GM18519 (cell line): ENCODE measurements around the gene ACAA1.
"Not testable (repeated sequence)": the region's sequence is repeated elsewhere in the genome, so short reads cannot be mapped to it uniquely, and the experiment has no call there.

Experiments
- ATAC-seq: cut with Tn5 transposase; IDR thresholded peaks from one replicate; pipeline ENCODE4 v1.9.1; 2021; ENCODE audit warnings: mild to moderate bottlenecking, moderate library complexity; ENCODE audit not compliant: unreplicated experiment, low FRiP score

The ACAA1 gene

DNA sequence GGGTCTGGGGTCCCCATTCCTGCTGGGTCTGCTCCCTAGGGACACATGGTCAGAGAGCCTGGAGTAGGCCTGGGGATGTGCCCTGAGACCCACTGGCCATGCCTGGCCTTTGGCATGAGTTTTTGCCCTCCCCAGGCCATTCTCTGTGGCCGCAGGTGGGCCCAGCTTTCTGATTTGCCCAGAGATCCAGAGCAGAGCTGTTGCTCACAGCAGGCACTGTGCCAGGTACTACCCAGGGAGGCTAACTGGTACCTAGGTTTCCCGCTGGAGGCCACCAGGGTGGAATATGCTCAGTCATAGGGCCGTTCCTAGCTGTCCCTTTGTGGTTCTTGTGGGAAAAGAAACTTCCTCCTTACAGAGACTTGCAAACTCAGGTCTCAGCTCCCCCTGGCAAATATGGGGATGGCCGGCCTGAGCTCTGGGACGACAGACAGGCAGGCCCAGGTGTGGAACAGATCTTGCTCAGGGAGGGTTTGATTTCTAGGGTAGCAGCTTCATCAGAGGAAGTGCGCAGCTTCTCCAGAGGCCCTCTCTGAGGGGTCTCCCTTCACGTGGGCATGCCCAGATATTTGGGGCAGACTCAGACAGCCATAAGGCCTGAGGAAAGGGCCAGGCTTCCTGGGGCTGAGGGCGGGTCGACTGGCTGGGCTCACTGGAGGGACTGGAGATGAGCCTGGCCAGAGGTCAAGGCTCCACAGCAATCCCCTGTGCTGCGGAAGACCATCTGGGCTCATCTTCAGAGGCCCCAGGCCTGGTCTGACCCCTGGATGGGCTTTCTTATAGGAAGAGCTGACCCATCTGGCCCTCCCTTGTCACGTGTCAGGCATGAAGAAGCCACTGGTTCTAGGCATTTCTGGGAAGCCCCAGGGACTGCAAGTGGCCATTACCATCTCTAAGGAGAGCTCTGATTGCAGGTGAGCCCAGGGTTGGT is 28.0 kb downstream of the ACAA1 start:
- no peak for ATAC-seq

DNA sequence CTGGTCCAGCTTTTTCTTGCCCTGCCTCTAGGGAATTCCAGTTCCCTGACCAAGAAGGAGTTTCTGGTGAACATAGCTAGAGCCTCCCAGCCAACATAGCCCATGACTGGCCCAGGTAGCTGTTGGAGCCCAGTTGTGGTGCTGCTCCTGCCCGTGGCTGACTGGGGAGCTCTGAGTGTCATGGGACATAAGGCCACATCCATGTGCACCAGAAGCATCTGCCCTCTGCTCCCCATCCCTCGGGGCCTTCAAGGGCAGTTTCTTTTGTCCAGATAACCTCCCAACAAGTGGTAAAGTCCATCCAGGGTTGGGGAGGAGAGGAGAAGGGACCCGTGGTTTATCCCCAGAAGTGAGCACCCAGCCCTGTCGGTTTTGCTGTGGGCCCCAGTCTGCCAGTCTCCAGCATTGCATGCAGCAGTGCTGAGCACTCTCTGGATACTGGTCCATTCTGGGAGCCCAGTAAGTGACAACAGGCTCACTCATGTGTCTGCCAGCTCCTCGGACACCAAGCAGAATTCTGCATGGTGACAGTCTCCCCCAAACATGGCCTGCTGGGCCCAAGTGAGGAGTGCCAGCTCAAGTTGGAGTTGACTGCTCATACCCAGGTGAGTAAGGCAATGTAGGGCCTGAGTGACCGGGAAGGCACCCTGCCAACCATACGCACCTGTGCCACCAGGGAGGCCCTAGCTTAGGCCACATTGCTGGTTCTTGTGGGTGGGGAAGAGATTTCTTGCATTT is 28.8 kb downstream of the ACAA1 start:
- no peak for ATAC-seq

DNA sequence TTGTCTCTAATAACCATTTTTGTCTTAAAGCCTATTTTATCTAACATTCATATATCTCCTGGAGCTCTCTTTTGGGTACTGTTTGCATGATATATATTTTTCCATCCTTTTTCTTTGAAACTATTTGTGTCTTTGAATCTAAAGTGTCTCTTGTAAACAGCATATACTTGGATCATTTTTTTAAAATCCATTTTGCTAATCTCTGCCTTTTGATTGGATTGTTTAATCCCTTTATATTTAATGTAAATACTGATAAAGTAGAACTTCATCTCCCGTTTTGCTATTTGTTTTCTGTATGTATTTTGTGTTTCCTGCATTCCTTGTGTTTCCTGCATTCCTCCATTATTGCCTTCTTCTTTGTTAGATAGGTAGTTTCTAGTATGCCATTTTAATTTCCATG is 31.4 kb downstream of the ACAA1 start:
- no peak for ATAC-seq

DNA sequence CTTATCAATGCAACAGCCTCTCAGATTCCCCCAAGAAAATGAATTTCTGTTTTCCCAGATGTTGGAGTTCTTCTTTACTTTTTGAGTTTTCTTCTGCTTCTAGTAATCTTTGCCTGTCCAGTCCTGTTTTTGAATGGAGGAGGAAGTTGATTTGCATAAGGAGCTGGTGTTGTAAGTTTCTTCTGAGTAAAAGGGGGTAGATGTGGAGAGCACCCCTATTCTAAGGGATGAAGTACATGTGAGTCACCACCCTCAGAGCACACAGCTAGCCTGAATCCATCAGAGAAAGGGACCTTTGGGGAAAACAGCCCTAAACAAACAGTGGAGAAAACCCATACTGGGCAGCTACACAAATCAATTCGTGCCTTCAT is 34.5 kb downstream of the ACAA1 start:
- ATAC-seq = no peak

DNA sequence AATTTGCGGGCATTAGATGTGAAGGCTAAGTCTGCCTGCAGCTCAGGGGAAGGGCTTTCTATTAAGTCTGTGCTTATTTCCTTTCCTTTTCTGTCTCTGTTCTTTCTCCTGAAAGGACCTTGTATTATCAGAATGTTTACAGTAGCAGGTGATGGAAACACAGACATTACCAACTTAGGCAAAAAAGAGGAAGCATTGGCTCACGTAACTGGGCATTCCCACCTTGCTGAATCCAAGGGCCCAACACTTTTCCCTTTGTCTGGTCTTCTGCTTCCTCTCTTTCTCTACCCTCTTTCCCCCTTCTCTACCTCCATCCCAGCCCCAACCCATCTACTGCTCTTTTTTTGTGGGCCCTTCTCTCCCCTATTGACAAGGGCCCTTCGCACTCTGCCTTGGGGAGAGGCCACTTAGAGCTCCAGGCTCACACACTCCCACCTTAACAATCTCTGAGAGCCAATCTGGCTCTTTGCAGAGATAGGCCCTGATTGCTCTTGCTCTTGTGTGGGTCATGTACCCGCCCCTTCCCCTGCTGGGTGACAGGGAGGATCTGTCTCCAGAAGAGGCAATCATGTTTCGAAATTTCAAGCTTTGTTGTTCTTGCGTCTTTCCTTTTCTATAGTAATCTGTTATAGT is 35.0 kb downstream of the ACAA1 start:
- no peak for ATAC-seq

DNA sequence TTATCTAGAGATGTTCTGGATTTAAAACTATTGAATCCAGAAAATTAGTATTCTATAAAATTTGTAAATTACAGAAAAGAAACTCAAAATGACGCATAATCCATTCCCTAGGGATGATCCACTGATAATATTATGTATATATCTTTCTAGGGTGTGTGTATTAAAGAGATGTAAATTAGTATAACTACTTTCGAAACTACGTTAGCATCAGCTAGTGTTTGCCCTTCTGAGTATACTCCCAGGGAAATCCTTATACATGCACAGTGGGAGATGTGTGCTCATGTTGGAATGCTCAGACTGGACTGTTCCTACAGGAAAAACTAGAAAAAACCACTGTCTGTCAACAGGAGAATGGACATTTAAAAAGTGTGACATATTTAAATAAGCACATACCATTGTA is 36.4 kb downstream of the ACAA1 start:
- no peak for ATAC-seq

DNA sequence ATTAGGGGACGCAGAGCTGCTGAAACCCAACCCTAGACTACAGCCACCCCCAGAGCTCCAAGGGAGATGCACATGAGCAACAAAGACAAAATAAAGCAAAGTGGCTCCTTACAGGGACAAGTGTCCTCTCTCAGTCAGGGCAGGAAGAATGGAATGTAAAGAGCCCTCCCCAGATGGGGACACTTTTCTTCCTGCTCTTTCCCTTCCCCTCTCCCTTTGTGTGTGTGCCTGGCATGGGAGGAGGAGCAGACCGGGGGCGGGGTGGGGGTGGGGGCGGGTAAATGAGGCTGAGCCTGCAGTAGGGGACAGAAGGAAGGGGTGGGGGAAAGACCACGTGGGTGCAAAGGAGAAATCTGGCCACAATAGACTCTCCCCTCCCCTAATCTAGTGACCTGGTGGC is 37.4 kb downstream of the ACAA1 start:
- no peak for ATAC-seq

DNA sequence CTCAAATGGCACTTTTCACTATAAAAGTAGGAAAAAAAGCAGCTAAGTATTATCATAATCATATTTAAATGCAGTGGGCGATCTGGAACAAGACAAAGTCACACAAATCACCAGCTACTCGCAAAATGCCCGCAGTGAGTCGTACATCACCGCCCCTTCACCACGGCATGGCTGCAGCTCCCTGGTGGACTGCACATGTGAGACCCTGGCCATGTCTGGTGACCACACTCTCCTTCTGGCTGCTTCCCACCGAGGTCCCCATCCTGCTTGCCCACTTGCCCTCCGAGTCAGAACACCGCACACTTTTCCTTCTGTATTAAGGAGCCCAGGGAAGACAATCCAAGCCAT is 38.6 kb downstream of the ACAA1 start:
- ATAC-seq = no peak

DNA sequence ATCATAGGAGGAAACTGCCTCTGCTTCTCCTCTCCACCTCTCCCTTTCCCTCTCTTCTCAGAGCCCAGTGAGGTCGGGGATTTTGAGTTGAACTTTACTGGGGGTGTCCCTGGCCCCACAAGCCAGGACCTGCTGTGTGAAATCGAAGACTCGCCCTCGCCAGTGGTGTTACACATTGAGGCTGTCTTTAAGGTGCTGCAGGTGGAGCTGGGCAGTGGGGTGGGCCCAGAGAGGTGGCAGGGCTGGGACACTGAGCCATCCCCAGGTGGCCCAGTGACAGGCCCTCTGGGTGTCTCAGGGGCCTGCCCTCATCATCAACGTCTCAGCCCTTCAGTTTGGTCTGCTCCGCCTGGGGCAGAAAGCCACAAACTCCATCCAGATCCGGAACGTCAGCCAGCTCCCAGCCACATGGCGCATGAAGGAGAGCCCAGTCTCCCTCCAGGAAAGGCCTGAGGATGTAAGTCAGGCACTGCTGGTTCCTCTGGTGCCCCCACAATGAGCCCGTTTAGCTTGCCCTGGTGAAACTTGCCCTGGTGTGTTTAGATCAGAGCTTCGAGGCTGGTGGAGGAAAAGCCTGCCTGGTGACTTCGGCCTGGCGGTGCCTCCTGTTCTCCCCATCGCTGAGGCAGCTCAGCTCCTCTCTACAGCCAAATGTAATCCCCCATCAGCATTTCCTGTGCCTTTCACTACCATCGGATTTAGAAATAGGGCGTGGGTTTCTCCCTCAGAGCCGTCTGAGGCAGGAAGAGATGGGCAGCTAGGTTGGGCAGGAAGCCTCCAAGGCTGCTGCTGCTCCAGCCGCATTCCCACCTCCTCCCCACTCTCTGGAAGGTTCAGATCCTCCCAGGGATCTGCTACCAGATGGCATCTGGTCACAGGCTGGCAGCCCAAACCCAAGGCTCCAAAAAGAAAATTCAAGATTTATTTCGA is 39.2 kb downstream of the ACAA1 start:
- ATAC-seq = no peak

DNA sequence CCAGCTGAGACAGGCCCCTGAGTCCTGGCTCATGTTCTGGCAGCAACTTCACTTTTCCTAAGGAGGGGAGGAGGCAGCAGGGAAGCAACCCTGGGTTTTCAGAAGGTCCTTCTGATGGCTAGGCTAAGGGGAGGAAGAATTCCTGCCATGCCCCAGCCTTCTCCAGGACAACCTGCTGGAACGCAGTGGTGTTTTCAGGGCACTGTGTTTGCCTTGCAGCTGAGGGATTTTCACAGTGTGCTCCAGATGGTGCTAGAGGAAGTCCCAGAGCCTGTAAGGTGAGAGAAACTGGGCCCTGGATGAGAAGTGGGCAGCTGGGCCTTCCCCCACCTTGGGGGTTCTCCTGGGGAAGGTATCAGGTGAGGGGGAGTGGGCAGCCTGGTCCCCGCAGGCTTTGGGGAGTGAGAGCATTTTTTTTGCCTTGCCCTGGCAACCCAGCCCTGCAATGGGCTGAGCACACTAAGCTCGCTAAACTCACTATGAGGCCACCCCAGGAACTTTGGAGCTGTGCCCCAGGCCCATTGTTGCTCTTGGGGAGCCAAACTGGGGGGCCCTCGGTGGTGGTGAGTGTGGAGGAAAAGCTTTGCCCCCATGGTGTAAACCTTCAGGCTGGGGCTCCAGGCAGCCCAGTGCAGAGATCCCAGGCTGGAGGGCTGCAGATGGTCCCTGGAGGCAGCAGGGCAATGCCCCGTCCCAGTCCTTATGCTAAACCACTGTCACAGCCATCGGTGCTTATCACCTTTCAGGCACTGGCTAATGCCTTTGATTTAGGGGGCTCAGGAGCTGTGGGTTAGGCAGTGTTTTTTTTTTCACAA is 41.1 kb downstream of the ACAA1 start:
- ATAC-seq = no peak

DNA sequence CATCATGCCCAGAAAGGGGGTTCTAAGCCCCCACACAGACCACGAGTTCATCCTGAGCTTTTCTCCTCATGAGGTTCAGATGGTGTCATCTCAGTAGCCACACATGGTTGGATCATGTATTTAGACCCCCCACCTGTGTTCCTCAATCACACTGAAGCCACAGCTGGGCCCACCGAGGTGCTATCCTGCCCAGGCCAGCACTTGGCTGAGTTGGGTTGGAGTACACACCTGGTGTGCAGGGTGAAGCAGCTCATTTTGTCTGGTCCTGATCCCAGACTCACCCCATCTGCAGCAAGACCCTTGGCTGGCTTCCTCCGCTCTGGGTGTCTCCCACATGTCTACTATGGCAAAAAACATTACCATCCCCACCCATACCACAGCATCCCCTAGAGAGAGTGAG is 41.9 kb downstream of the ACAA1 start:
- ATAC-seq = no peak

DNA sequence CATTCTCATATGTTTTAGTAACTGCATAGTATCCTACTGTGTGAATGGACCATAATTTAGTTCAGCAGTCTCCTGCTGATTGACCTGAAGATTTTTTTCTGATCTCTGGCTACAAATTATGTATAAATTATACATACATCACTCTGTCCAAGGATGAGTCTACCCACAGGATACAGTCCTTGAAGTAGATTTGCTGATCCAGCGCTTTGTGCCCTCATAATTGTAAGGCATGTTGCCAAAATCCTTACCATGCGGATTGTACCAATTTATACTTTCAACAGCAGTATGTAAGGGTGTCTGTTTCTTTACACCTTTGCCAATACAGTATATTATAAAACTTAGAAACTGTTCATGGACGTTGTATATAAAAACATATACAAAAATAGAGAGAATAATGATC is 46.5 kb downstream of the ACAA1 start:
- no peak for ATAC-seq

DNA sequence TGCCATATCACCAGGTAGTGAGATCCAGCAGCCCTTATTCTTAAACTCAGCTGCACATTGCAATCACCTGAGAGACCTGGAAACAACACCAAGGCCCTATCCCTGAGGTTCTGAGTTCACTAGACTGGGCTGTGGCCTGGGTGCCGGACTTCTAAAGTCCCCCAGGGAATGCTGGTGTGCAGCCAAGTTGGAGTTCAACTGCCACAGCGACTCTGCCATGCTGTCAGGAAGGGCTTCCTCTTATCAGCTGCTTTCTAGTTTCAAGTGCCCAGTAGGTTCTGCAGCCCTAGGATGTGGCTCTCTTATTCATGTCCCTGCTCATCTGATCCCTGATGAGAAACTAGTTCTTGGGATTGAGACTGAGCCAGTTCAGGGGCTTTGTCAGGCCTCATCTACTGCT is 47.8 kb downstream of the ACAA1 start:
- ATAC-seq = no peak

DNA sequence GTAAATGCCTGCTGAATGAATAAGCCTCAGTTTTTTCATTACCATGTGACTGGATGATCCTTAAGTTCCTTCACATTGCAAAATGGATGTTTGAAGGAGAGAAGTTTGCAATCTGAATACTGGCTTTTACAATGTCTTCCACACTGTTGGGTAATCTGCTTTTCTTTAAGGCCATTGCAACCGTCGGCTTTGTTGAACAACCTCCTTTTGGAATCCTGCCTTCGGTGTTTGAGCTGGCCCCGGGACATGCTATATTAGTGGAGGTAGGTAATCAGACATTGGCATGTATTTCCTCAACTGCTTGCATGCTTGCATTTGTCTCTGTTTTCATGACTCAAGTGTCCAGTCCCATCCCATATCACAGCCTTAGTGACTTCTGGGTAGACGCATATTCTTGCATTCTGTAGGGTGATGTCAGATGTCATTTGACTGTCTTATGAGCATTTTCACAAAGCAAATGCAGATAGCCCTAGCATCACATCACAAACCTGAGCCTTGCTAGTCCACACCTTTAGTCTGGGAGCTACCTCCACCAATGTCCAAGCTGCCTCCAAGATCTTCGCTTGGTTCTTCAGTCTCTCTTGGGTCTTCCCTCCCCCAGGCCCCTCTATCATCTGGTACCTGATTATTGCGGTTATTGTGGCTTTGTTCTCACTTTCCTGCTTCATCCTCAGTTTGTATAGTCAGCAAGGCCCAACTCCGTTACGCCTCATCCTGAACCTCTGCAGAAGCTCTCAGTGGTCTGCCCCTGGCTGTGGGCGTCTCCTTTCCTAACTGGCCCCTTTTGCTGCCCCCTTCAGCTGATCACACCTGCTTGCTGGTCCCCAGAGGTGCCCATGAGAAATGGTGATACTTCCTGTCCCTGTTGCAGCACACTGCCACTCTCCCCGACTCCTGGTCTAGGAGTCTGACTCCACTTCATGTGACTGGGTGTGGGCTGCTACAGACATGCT is 48.5 kb downstream of the ACAA1 start:
- ATAC-seq = no peak

DNA sequence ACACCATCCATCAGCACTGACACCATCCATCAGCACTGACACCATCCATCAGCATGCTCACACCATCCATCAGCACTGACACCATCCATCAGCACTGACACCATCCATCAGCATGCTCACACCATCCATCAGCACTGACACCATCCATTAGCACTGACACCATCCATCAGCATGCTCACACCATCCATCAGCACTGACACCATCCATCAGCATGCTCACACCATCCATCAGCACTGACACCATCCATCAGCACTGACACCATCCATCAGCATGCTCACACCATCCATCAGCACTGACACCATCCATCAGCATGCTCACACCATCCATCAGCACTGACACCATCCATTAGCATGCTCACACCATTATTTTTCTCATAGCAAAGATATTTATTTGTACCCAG is 49.6 kb downstream of the ACAA1 start:
- not testable (repeated sequence) for ATAC-seq

DNA sequence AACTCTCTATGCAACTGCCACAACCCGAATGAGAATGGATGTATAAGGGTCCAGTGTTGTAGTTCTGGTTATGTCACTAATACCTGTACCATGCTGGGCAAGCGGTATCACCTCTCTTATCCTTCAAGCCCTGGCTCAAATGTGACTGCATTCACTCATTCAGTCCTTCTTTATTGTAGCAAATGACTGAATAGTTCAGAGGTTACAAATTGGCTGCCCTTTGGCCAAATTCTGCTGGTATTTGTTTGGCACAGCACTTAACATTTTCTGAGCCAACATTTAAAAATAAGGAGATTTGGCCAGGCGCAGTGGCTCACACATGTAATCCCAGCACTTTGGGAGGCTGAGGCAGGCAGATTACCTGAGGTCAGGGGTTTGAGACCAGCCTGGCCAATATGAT is 50.4 kb downstream of the ACAA1 start:
- no peak for ATAC-seq

DNA sequence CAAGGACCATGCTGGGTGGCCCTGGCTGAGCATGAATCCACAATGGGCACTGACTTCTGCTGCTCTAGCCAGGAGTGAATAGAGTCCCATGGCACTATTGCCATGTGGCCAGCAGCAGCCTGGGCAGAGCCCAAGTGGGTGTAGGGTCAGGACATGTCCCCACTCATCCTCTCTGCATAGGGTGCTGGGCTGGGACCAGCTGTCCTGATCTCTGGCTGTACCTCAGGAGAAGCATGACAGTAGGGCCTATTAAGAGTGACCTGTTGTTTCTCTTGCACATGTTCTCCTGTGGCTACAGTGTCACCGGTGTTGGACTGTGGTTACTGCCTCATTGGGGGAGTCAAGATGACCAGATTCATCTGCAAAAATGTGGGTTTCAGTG is 51.0 kb downstream of the ACAA1 start:
- no peak for ATAC-seq

DNA sequence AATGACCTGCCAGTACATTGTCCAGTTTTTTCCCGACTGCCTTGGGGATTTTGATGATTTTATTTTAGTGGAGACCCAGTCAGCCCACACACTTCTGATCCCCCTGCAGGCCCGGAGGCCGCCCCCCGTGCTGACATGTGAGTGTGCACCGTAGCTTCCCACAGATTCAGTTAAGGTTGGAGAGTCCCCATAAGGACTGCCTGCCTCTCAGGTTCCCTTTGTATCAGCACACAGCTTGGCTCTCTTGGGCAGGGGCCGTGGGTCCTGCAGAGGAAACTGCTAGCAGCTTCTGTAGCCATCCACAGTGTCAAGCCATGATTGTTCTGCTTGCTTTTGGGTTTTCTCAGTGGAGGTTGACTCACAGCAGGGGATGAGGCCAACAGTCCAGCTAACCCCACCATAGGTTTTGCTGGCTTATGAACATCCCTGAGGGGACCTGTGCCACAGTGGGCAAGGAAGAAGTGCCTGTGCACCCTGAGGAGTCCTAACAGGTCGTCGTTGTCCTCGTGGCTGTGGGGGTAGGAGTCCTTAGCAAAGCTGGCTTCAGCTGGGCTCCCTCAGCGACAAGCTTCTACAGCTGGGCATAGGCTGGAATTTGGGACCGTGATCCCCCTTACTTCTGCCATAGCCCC is 51.5 kb downstream of the ACAA1 start:
- no peak for ATAC-seq
